ENCODE measurements around the gene ARX.

Gene ARX

GRCh38 chrX:25010784-25011588 is 4.8 kb downstream of the ARX start:
- DNase-seq (ENCODE audit: insufficient read length, low spot score) (no peak), FAIRE-seq (no peak)
- no peak for TF ChIP-seq POU2F2 (IDR thresholded peaks at IDR 0.05; ENCODE audit: low read depth, low read length)
- TF ChIP-seq POLR2AphosphoS5 (IDR thresholded peaks at IDR 0.05; ENCODE audit: low read depth, low read length) = no peak
- no peak for TF ChIP-seq PAX5 (IDR thresholded peaks at IDR 0.05; ENCODE audit: insufficient read depth, low read length, severe bottlenecking)
- TF ChIP-seq TAF1 (IDR thresholded peaks at IDR 0.05; ENCODE audit: low read depth, low read length) = no peak
- no peak for TF ChIP-seq POLR2A (IDR thresholded peaks at IDR 0.05; ENCODE audit: low read depth, low read length)
- no peak for TF ChIP-seq SPI1 (IDR thresholded peaks at IDR 0.05; ENCODE audit: low read depth, low read length)

DNA sequence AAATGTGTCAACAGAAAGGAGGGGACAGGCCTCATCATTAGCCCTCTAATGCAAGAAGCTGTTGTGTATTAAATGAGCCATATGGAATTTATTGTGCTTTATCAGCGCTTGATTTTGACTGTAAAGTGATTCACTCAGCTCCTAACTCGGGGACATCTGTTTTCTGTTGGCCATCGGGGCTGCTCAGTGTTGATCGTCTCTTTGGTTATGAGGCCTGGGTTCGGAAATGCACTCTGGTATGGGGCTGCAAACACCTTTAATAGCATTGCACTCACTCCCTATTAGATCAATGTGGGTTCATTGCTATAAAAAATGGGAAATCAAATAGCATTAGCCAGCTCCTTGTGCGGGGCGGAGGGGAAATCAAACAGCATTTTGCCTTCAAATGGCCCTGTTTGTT is 6.4 kb downstream of the ARX start:
- TF ChIP-seq POLR2AphosphoS5 (IDR thresholded peaks at IDR 0.05; ENCODE audit: low read depth, low read length) (no peak), POLR2A (IDR thresholded peaks at IDR 0.05; ENCODE audit: low read depth, low read length) (no peak), PAX5 (IDR thresholded peaks at IDR 0.05; ENCODE audit: insufficient read depth, low read length, severe bottlenecking) (no peak), TAF1 (IDR thresholded peaks at IDR 0.05; ENCODE audit: low read depth, low read length) (no peak), POU2F2 (IDR thresholded peaks at IDR 0.05; ENCODE audit: low read depth, low read length) (no peak), SPI1 (IDR thresholded peaks at IDR 0.05; ENCODE audit: low read depth, low read length) (no peak)
- DNase-seq (ENCODE audit: insufficient read length, low spot score) (no peak), FAIRE-seq (no peak)

DNA sequence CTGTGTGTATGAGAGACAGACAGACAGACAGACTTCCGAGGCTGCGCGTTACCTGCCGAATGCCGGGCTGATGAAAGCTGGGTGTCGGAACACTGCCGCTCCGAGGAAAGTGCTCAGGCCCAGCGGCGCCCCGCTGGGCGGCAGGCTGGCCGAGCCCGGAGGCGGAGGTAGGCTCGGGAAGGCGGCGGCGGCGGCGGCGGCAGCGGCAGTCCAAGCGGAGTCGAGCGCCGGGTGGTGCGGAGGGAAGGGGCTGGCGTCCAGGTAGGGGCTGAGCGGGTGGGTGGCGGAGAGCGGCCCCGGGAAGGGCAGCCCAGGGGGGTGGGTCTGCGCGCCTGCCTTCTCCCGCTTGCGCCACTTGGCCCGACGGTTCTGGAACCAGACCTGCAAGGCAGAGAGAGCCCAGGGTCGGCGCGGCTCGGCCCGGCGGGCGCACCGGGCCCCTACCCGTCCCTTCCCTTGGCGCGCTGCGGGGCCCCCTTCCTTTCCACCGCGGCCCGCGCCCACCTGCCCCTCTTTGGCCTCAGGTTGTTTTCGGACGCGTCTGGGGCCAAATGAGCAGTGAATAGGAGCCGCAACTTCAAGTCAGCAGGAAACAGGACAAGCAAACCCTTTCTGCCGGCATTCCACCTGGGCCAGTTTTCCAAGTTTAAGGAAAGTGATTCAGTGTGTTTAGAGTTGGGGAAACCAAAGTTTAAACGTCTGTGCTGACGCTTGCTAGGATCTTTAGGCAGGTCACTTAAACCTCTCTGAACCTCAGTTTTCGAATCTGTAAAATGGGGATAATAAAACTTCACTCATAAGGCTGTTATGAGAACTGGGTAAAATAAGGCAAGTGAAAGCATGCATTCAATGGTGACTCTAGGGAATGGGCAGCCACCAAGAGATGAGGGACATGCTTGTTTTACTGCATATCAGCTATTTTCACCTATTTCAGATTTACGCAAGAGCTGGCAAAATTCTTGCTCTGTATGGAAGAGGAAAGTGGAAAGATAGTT is 8.4 kb downstream of the ARX start:
- FAIRE-seq (no peak), DNase-seq (ENCODE audit: insufficient read length, low spot score) (no peak)
- TF ChIP-seq PAX5 (IDR thresholded peaks at IDR 0.05; ENCODE audit: insufficient read depth, low read length, severe bottlenecking) = no peak
- TF ChIP-seq POLR2AphosphoS5 (IDR thresholded peaks at IDR 0.05; ENCODE audit: low read depth, low read length) = no peak
- TF ChIP-seq POU2F2 (IDR thresholded peaks at IDR 0.05; ENCODE audit: low read depth, low read length) = no peak
- no peak for TF ChIP-seq POLR2A (IDR thresholded peaks at IDR 0.05; ENCODE audit: low read depth, low read length)
- no peak for TF ChIP-seq SPI1 (IDR thresholded peaks at IDR 0.05; ENCODE audit: low read depth, low read length)
- TF ChIP-seq TAF1 (IDR thresholded peaks at IDR 0.05; ENCODE audit: low read depth, low read length) = no peak

GRCh38 chrX:25006586-25007058 is 9.1 kb downstream of the ARX start:
- peak; percentile 72 for FAIRE-seq
- no peak for DNase-seq (ENCODE audit: insufficient read length, low spot score)
- TF ChIP-seq POLR2AphosphoS5 (IDR thresholded peaks at IDR 0.05; ENCODE audit: low read depth, low read length) (no peak), TAF1 (IDR thresholded peaks at IDR 0.05; ENCODE audit: low read depth, low read length) (no peak), SPI1 (IDR thresholded peaks at IDR 0.05; ENCODE audit: low read depth, low read length) (no peak), POU2F2 (IDR thresholded peaks at IDR 0.05; ENCODE audit: low read depth, low read length) (no peak), PAX5 (IDR thresholded peaks at IDR 0.05; ENCODE audit: insufficient read depth, low read length, severe bottlenecking) (no peak), POLR2A (IDR thresholded peaks at IDR 0.05; ENCODE audit: low read depth, low read length) (no peak)

- FAIRE-seq (no peak), DNase-seq (ENCODE audit: insufficient read length, low spot score) (no peak)
Measured at GRCh38 chrX:25005382-25006185, 10.2 kb downstream of the ARX start.

GRCh38 chrX:25005034-25005381 is 10.8 kb downstream of the ARX start:
- no peak for DNase-seq (ENCODE audit: insufficient read length, low spot score)
- no peak for FAIRE-seq
- TF ChIP-seq POLR2A (IDR thresholded peaks at IDR 0.05; ENCODE audit: low read depth, low read length) = no peak
- no peak for TF ChIP-seq POLR2AphosphoS5 (IDR thresholded peaks at IDR 0.05; ENCODE audit: low read depth, low read length)
- no peak for TF ChIP-seq SPI1 (IDR thresholded peaks at IDR 0.05; ENCODE audit: low read depth, low read length)
- TF ChIP-seq POU2F2 (IDR thresholded peaks at IDR 0.05; ENCODE audit: low read depth, low read length) = no peak
- no peak for TF ChIP-seq PAX5 (IDR thresholded peaks at IDR 0.05; ENCODE audit: insufficient read depth, low read length, severe bottlenecking)
- TF ChIP-seq TAF1 (IDR thresholded peaks at IDR 0.05; ENCODE audit: low read depth, low read length) = no peak

More at GRCh38 chrX:25005382-25006185, 10.2 kb downstream of the ARX start:
- no peak for TF ChIP-seq TAF1 (IDR thresholded peaks at IDR 0.05; ENCODE audit: low read depth, low read length)
- TF ChIP-seq POLR2A (IDR thresholded peaks at IDR 0.05; ENCODE audit: low read depth, low read length) = no peak
- TF ChIP-seq POU2F2 (IDR thresholded peaks at IDR 0.05; ENCODE audit: low read depth, low read length) = no peak
- no peak for TF ChIP-seq PAX5 (IDR thresholded peaks at IDR 0.05; ENCODE audit: insufficient read depth, low read length, severe bottlenecking)
- TF ChIP-seq POLR2AphosphoS5 (IDR thresholded peaks at IDR 0.05; ENCODE audit: low read depth, low read length) = no peak

DNA sequence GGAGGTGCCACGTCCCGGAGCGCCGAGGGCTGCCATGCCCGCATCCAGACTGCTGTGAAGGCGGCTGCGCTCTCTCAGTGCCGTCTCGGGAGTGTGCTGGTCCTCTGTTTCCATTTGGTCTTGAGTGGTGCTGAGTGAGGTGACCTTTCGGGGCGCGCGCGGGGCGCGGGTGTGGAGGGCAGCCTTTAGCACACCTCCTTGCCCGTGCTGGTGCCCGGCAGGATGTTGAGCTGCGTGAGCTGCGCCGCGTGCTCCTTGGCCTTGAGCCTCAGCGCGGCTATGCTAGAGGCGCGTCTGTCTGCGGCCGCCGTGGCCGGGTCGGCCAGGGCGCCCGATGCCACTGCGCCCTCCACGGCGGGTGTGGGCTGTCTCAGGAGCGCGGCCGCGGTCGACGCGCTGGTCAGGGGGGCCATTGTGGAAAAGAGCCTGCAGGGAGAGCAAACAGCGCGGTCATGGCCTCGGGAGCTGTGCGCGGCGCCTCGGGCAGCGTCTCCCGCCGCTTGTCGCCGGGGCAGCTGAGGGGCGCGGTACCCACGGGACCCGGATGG is 11.2 kb downstream of the ARX start:
- FAIRE-seq = peak; percentile 5

DNA sequence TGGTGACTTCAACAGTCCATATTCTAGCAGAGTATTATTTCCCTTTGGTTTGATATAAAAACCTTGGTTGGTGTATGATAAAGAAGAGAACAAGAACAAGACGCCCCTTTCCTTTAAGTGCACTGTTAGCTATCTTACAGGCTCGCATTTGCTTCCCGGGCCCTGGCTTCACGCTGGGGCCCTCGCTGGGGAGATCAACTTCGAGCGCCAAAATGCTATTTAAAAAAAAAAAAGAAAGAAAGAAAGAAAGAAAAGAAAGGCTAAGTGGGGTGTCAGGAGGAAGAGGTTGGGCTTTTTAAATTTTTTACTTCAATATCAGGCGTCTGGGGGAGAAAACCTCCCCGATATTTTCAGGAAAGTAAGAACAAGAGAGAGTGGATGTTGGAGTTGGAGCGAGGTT is 11.7 kb downstream of the ARX start:
- DNase-seq (ENCODE audit: insufficient read length, low spot score) = no peak
- no peak for FAIRE-seq
- TF ChIP-seq TAF1 (IDR thresholded peaks at IDR 0.05; ENCODE audit: low read depth, low read length) (no peak), POLR2AphosphoS5 (IDR thresholded peaks at IDR 0.05; ENCODE audit: low read depth, low read length) (no peak), SPI1 (IDR thresholded peaks at IDR 0.05; ENCODE audit: low read depth, low read length) (no peak), POLR2A (IDR thresholded peaks at IDR 0.05; ENCODE audit: low read depth, low read length) (no peak), POU2F2 (IDR thresholded peaks at IDR 0.05; ENCODE audit: low read depth, low read length) (no peak), PAX5 (IDR thresholded peaks at IDR 0.05; ENCODE audit: insufficient read depth, low read length, severe bottlenecking) (no peak)

More for the DNA sequence above, 11.2 kb downstream of the ARX start:
- TF ChIP-seq TAF1 (IDR thresholded peaks at IDR 0.05; ENCODE audit: low read depth, low read length) (no peak), SPI1 (IDR thresholded peaks at IDR 0.05; ENCODE audit: low read depth, low read length) (no peak), POLR2A (IDR thresholded peaks at IDR 0.05; ENCODE audit: low read depth, low read length) (no peak), POLR2AphosphoS5 (IDR thresholded peaks at IDR 0.05; ENCODE audit: low read depth, low read length) (no peak), POU2F2 (IDR thresholded peaks at IDR 0.05; ENCODE audit: low read depth, low read length) (no peak), PAX5 (IDR thresholded peaks at IDR 0.05; ENCODE audit: insufficient read depth, low read length, severe bottlenecking) (no peak)
- no peak for DNase-seq (ENCODE audit: insufficient read length, low spot score)
